ENCODE data around the gene RIC8B. TPM values are rescaled to one million over a fixed set of nuclear protein-coding genes. Genes with fewer than 3 reads are reported as not detected.

Gene RIC8B
- total RNA-seq, 1 experiment from 2014 or later, result 29.0 TPM

DNA sequence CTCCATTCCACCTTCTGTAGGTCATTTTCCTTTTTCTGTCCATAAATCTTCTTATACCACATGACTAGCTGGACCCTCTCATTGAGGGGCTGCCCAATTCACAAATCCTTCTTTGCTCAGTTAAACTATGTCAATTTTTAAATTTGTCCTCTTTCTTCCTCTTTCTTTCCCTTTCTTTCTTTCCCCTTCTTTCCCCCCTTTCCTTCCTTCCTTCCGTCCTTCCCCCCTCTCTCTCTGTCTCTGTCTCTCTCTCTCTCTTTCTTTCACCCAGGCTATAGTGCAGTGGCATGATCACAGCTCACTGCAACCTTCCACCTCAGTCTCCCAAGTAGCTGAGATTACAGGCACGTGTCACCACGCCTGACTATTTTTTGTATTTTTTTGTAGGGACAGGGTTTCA, 134.1 kb downstream of the RIC8B start:
- H2BK15ac ChIP-seq (ENCODE audit: low read depth, low read length), result no peak overlapping the region
- H3K4me1 Mint-ChIP-seq, result peaks cover 6% of the 10 kb centered on the region in 2 experiments
- H2BK20ac ChIP-seq (ENCODE audit: low read depth, low read length, poor library complexity, severe bottlenecking), result no peak overlapping the region
- peaks cover 16% of the 10 kb centered on the region for H3K27me3 Mint-ChIP-seq (ENCODE audit: low read depth)
- no peak overlapping the region for H3K27ac ChIP-seq (ENCODE audit: insufficient read length, low read depth, low read length)
- no peak overlapping the region for H4K8ac ChIP-seq (replicated peaks; ENCODE audit: insufficient read length, low read depth, low read length)
- no peak overlapping the region for H3K14ac ChIP-seq (ENCODE audit: insufficient read depth, low read length)
- H3K18ac ChIP-seq (ENCODE audit: insufficient read length, low read depth, low read length), result no peak overlapping the region
- no peak overlapping the region; a peak in 1 of 7 replicates for H3K27ac Mint-ChIP-seq
- no peaks in the 10 kb centered on the region for H3K27me3 ChIP-seq (ENCODE audit: insufficient read depth, low read length)
- no peak overlapping the region for H2AK5ac ChIP-seq (ENCODE audit: insufficient read length, low read length)
- no peak overlapping the region for H3K23ac ChIP-seq (ENCODE audit: insufficient read length, low read depth, low read length)
- no peaks in the 10 kb centered on the region for H3K79me1 ChIP-seq (ENCODE audit: insufficient read depth, low read depth, low read length, poor library complexity, severe bottlenecking)
- no peaks in the 10 kb centered on the region; a peak in 1 of 5 replicates for H3K9me3 Mint-ChIP-seq
- H3K23me2 ChIP-seq (ENCODE audit: insufficient read length, low read depth, low read length, poor library complexity, severe bottlenecking), result no peaks in the 10 kb centered on the region
- no peak overlapping the region for H2AFZ ChIP-seq (ENCODE audit: low read length)
- TF ChIP-seq, protein P1, sequence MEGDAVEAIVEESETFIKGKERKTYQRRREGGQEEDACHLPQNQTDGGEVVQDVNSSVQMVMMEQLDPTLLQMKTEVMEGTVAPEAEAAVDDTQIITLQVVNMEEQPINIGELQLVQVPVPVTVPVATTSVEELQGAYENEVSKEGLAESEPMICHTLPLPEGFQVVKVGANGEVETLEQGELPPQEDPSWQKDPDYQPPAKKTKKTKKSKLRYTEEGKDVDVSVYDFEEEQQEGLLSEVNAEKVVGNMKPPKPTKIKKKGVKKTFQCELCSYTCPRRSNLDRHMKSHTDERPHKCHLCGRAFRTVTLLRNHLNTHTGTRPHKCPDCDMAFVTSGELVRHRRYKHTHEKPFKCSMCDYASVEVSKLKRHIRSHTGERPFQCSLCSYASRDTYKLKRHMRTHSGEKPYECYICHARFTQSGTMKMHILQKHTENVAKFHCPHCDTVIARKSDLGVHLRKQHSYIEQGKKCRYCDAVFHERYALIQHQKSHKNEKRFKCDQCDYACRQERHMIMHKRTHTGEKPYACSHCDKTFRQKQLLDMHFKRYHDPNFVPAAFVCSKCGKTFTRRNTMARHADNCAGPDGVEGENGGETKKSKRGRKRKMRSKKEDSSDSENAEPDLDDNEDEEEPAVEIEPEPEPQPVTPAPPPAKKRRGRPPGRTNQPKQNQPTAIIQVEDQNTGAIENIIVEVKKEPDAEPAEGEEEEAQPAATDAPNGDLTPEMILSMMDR (conservative IDR thresholded peaks at IDR 0.05), result no peak
- no peak overlapping the region for H3K4me3 Mint-ChIP-seq
- no peak overlapping the region for H3T11ph ChIP-seq (ENCODE audit: low read length)
- no peak overlapping the region for H4K91ac ChIP-seq (ENCODE audit: insufficient read length, low read depth, low read length)
- no peak overlapping the region for H3K9ac ChIP-seq (ENCODE audit: extremely low read depth, insufficient read length, low read length)
- H3K4me2 ChIP-seq (ENCODE audit: insufficient read depth, insufficient read length, low read length), result no peak overlapping the region
- H3K4me1 ChIP-seq (ENCODE audit: insufficient read depth, low read length), result no peaks in the 10 kb centered on the region
- no peak for DNase-seq
- no peaks in the 10 kb centered on the region for H3K79me2 ChIP-seq (ENCODE audit: insufficient read depth, low read length)
- H3K56ac ChIP-seq (ENCODE audit: insufficient read length, low read depth, low read length), result no peak overlapping the region
- no peaks in the 10 kb centered on the region for H4K20me1 ChIP-seq (ENCODE audit: control insufficient read depth, insufficient read depth, insufficient read length)
- no peak overlapping the region for H2BK12ac ChIP-seq (ENCODE audit: insufficient read length, low read depth, low read length)
- H3K36me3 Mint-ChIP-seq (ENCODE audit: insufficient read depth in 1 of 3, low read depth in 3 of 3), result no peaks in the 10 kb centered on the region
- no peak overlapping the region for H4K5ac ChIP-seq (ENCODE audit: insufficient read length, low read depth, low read length)
- H2BK5ac ChIP-seq (ENCODE audit: insufficient read length, low read length), result no peak overlapping the region
- no peak overlapping the region for H2BK120ac ChIP-seq (ENCODE audit: low read depth, low read length, poor library complexity, severe bottlenecking)
- H3K4ac ChIP-seq (ENCODE audit: low read depth, low read length), result no peak overlapping the region
- H3K9me3 ChIP-seq (ENCODE audit: control insufficient read depth, low read depth, low read length), result no peaks in the 10 kb centered on the region
- no CpG with 5 or more reads among the region's 3 CpGs for WGBS (ENCODE audit: extremely low coverage, insufficient read length, low lambda C conversion rate)

Data from H9 (cell line).